Right ventricle myocardium superior (tissue), 1 donor: ENCODE measurements around the gene NEK4. TPM values are rescaled to one million over a fixed set of nuclear protein-coding genes. Genes with fewer than 3 reads are reported as not detected.

Source experiments
- ATAC-seq: fragments of 200-7000 bp; cut with Tn5 transposase; one replicate; pipeline ENCODE4 v1.9.1; 2020; ENCODE audit warnings: mild to moderate bottlenecking; ENCODE audit not compliant: poor library complexity
- DNase-seq: peaks from one replicate; pipeline ENCODE4 v3.0.0-alpha.2; 2020
- intact Hi-C: fragments of 100-400 bp; cut with DNase I; formaldehyde crosslinking; loops from one replicate; pipeline ENCODE4 v1.11.2; 2022
- total RNA-seq: library from RNA; stranded (reverse); fragmentation: NEBNext Ultra II Directional; extraction: Animal tissue kit (Norgen Biotek cat#: 25700); gene quantifications from one replicate; pipeline ENCODE4 v1.2.1, GENCODE V29; 2021
- donor health status: DM: no; HTN: yes; CAD: no; lungs with severe emphysema.

NEK4 gene
- total RNA-seq, 1 donor from 2014 or later, result 19.5 TPM

DNA sequence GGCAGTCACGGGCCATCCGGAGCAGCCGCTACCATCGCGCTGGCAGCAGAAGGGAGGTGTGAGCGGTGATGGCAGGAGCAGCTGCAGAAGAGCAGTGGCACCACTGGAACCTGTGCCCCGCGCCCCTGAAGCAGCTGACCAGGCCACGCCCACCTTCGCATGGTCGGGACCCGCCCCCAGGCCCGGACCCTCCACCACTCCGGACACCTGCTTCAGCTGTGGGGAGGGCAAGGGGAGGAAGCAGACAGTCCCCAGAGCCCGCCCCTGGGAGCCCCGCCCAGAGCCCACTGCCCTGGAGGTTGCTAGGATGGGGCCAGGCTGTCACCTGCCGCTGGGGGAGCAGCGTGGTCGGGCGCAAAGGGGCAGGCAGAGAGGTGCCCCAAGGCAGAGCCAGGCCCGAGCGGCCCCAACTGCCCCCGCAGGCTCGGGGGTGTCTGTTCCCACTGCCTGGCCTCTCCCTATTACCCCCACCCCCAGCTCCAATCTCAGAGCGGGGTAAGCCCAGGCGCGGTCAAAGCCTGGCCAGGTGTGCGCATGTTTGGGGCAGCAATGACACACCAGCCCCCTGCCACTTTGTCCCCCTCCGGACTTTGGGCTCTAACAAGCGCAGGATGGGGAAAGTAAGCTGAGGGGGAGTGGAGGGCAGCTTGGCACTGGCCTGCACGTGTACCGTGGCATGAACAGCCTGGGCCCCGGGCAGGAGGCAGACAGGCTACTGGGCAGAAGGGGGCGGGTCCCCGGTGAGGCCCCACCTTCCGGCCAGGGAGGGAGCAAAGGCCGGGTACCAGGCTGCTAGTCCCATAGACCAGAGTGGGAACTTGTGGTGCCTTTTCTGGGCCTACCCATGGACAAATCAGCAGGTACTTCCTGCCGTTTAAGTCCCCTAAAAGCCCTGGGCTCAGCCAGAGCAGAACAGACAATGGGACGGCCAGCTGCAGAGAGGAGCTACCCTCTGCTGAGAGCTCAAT lies 56.1 kb downstream of the NEK4 start:
- DNase-seq, result no peak
- ATAC-seq, result peak; percentile 51
- intact Hi-C loops, result no loop called here

DNA sequence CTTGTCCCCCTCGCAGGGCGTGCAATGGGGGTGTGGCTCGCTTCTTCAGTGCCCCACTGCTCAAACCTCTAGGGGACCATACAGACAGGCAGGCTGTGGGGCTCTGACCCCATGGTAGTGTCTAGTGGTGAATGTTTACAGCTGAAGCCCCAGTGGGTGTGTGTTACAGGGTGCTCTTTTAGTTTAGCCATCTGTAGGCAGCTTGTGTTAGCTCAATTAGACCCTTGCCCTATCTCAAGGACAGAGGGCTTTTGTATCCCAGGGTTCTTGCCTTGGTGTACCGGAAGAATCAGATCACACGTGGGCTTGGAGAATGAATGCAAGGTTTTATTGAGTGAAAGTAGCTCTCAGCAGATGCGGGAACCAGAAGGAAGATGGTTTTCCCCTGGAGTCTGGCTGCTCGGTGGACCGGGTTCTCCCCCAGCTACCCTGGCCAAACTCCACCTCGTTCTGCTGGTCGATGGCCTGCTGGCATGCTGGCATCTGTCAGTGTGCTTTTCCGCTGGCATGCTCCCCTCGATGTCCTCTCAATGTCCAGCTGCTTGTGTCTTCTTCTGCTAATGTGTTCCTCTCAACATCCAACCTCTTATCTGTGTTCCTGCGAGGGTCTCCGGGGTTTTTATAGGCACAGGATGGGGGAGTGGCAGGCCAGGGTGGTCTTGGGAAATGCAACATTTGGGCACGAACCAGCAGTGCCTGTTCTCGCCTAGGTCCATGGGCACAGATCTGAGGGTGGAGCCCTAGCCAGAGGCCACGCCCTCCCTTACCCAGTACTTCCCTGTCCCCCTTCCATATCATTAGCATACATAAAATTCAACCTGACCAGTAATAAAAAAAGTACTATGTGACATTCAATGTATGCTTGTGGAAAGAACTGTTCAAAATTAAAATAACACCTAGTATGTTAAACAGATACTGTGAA lies 58.2 kb downstream of the NEK4 start:
- no peak for DNase-seq
- intact Hi-C loops, result no loop called here
- ATAC-seq, result no peak

DNA sequence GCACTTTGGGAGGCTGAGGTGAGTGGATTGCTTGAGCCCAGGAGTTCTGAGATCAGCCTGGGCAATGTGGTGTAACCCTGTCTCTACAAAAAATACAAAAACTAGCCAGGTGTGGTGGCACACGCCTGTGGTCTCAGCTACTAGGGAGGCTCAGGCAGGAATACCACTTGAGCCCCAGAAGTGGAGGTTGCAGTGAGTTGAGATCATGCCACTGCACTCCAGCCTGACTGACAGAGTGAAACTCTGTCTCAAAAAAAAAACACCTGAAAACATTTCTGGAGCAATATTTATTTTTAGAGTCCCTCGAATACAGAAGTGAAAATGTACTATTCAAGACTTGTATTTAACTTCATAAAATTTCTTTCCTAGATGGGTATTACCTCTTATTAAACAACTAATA lies 60.2 kb downstream of the NEK4 start:
- no peak for DNase-seq
- intact Hi-C loops, result no loop called here
- no peak for ATAC-seq

DNA sequence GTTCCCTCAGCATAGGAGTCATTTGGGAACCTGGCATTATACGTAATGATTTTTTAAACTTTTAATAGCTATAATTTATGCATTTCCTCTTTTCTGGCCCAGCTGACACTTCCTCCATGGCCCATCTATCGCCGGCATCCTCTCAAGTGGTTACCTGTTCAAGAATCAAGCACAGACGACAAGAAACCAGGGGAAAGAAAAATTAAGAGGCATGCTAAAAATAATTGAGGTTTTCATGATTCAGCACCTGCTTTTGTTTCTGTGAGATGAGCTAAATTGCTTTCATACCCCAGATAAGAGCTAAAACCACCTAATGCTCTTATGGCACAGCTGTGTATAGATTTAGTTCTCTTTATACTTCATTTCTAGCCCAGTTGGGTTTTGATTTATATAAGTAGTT lies 63.2 kb downstream of the NEK4 start:
- DNase-seq, result no peak
- intact Hi-C loops, result no loop called here
- no peak for ATAC-seq

DNA sequence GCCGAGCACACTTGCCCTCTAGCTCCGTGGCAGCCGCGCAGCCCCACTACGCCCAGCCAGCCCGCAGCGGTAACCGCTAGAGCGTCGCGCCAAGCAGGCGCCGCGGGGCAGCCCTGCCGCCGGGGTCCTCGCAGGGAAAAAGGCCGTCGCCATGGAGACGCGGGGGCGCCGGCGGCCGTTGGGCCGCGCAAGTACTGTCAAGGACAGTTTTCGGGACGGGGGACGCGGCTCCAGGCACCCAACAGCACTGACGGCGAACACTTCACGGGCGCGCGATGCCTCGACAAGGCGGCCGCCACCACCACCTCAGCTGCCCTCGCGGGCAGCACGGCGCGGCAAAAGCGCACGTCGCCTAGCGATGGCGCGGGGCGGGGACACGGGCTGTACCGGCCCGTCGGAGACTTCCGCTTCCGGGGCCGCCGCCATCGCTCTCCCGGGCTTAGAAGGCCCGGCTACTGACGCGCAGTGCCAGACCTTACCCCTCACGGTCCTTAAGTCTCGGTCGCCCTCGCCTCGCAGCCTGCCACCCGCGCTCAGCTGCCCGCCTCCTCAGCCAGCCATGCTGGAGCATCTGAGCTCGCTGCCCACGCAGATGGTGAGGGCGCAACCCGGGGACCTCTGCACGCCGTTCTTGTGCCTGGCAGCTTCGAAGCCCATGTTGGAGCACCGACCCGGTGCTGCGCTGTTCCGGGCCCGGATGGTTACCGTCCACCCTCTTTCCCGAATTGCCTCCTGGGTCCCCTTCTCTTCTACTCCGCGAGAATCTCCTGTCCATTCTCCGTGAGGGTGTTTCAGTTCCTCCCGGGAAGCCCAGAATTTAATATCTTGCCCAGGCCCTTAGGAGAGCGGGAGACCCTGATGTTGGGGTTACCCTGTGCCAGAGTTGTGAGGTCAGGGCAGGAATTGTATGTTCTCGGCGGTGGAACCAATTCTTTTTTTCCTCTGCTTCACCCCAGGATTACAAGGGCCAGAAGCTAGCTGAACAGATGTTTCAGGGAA lies 64.8 kb downstream of the NEK4 start, which contains the start of the genes GLT8D1 and SPCS1:
GLT8D1 (minus strand) TSS at position 104 of the 999 bp plus-strand sequence. CDS start 5,331 bp downstream, outside the sequence.
SPCS1 (plus strand) TSS at position 419 of the 999 bp plus-strand sequence; CDS start at position 560, 141 bp downstream.
- ATAC-seq (peak; percentile 97), DNase-seq (peak; percentile 91)
- intact Hi-C loops, result no loop called here

DNA sequence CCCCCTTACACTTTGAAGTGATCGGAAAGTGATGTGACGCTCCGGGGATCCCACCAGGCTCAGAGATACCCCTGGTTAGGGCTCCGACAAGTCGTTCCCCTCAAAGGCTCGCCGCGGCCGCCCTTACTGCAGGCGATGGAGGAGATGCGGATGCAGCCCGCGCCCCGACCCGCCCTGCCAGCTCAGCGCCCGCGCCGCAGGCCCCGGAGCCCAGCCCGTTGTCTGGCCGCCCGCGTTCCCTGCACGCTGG lies 65.4 kb downstream of the NEK4 start:
- intact Hi-C loops, result no loop called here
- DNase-seq, result no peak
- ATAC-seq, result no peak

DNA sequence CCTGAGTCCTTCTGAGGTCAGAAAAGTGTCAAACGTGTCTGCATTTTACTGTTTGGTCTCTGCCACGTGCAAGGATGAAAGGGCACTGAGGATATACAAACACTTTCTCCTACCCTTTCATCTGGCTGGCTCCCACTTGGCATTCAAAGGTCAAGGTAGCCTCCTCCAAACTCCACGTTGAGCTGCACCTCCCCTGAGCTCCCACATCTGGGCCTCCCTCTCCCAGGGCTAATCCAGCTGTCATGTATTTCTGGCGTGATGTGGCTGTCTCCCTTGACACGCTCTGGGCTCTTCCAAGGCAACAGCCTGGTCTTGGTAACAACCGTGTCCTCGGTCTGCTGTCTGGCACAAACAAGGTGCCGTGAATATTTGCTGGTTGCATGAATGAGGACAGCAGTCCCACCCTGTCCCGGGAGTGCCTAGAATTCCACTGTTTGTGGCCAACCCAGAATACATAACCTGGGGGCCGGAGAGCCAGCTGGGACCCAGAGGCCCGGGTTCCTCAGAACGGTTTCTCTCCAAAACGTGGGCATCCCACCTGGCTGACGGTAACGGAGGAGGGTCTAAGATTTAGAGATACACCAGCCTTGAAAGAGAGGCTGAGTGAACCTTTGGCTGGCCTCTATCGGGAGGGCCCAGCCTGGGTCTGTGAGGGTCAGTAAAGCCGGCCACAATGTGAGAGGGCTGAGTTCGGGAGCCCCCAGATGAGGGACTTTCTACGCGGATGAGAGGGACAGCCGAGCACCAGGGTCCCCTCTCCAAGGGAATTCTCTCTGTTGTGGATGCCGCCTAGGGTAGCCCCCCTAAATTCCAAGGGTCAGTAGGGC lies 65.9 kb downstream of the NEK4 start:
- intact Hi-C loops, result no loop called here

DNA sequence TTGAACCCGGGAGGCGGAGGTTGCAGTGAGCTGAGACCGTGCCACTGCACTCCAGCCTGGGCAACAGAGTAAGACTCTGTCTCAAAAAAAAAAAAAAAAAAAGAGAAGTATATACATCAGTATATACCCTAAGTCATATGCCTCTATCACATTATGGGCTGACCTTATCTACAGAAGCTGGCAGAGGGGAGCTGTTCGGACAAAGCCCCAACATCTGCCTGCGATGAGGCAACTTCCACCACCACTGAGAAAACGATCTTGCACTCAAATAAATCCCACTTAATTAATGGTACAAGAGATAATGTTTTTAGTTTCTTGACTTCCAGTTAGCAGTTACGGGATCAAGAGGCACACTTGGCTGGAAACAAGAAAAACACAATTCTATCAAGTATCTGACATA lies 67.4 kb downstream of the NEK4 start:
- ATAC-seq, result no peak
- intact Hi-C loops, result no loop called here
- no peak for DNase-seq

More for the DNA sequence above, 65.9 kb downstream of the NEK4 start:
- ATAC-seq (peak; percentile 13), DNase-seq (no peak)

DNA sequence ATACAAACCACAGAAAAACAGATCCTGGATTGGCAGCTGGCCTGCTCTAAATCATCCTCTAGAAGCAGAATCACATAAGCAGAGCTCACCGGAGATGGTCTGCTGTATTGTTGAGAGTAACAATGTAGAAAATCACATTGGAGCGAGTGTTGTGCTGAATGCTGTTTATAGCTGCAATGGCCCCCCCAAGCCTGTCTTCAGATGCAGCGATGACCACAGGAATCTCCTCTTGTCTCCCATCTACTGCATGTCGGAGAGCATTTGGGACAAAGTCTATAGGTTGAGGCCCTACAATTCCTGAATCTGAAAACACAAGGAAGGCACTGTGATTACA lies 73.1 kb downstream of the NEK4 start:
- intact Hi-C loops, result no loop called here
- no peak for ATAC-seq
- DNase-seq, result no peak

DNA sequence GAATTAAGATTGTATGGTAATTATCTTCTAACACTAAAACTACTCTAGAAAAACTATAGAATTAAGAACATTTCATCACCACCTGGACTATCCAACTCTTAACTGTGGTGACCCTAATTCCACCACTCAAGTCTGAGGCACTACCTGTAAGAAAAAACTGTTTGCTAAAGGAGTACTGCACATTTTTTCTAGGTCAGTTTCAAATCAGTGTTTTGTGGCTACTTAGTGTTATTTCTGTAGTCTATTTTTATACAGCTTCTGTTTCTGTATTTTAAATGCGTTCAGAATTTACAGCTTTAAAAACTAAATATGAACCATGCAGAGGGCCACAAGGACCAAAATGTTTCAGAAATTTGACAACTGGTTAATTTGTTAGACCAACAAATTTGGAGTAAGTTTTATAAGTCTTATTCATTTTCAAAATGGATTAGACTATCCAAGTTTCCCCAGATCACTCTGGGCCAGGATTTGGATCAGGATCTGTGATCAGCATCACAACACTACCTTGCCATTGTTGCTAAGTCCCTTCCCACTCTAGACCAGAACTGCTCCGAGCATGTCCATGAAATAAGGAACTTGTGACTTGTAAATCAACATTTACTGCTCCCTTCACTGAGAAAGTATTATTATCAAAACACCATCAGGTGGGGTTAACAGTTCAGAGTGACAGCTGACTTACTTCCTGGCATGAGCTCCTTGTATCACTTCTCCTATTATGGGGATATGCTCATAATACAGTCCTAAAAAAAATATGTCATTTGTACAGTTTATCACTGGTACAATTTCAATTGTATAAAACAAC lies 73.7 kb downstream of the NEK4 start:
- no peak for DNase-seq
- no peak for ATAC-seq
- intact Hi-C loops, result no loop called here

DNA sequence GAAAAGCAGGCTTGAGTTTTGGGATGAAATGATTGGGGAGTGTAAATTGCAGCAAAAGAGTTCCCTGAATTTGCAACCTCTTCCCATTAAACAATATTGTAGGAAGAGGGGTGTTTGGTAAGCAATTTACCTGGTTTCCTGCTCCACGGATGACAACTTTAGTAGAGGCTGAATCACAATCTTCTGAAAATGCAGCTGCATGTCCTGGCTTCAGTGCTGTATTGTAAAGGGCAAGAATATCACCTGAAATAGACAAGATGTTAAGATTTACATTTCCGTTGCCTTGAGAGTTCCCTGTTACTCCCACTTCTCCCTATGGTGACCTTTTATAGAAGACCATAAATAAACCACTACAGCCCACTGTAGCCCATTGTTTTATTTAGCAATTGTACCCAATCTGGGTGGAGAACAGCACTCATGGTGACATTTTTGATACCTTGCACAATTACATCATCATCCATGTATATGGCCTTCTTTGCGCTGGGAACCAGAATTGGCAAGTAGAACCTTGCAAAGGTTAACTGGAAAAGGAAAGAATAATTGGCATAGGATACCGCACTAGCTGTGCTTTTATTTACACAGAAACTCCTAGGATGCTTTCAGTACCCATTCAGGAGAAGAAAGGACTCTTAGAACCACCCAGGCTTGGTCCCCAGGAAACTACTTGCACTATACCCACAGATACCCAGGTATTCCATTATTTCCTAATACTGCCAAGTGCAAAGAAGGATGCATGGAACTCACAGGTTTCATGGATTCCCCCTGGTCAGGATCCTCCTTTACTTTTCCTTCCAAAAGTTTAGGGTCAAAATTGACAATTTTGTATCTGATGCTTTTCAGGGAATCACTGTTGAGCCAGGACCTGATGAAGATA lies 74.7 kb downstream of the NEK4 start:
- intact Hi-C loops, result no loop called here
- ATAC-seq, result no peak
- no peak for DNase-seq

DNA sequence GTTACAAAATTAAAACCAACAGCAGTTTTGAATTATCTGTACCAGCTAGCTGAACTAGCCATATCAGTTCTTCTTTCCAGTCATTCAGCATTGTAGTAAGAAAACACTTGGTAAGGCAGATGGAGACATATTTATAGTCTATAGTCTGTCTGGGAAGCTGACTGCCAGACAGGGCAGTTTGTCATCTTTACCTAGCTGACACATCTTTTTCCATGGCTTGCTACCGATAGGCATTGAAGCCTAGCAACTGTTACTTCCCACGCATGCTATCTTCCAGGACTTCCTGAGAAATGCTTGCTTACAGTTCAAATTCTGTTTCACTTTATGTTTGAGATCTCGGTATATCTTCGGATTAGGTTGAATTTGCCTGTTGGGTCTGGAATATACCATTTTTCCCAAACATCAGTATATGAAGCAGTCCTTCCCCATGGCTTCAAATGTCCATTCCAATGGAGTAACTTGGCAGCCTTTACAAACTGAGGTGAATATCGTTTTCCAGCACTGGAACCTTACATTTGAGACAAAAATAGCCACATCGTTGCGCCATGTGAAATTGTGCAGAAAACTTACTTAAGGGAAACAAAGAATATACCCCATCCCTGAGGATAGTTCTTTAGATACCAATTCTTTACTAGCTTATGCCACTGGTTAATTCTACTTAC lies 76.1 kb downstream of the NEK4 start:
- no peak for DNase-seq
- no peak for ATAC-seq
- intact Hi-C loops, result no loop called here

DNA sequence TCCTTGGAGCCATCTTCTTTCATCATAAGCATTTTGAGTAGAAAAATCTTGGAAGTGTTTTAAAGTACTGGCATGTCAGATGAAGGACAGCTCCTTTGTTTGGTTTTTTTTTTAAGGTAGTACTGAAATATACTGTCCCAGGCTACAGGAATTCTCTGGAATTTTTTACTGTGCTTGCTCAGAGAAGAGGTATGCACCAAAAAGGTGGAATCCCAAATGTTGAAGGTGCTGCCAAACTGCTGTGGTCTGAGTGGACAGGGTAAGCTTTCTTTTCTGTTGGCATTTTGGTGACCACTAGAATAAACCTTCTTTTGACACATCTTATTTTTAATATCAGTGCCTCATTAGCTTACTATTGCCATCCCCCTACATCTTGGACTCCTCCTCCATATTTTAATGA lies 77.7 kb downstream of the NEK4 start:
- intact Hi-C loops, result no loop called here
- DNase-seq (no peak), ATAC-seq (no peak)

DNA sequence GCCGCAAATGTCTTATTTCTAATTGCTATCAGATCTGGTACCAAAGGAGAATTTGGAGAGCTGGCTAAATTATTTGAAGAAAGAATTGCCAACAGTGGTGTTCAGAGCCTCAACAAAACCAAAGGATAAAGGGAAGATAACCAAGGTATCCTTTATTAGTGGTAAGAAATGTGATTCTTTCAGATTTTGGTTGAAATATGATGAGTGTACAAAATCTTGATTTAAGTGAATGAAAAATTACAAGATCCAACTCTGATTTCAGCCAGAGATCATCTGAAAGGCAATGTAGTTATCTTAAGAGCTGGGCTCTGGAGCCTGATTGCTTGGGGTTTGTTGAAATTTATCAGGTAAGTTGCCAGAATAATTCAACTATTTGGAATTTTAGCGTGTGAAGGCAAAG lies 80.2 kb downstream of the NEK4 start:
- ATAC-seq (no peak), DNase-seq (no peak)
- intact Hi-C loops, result no loop called here

DNA sequence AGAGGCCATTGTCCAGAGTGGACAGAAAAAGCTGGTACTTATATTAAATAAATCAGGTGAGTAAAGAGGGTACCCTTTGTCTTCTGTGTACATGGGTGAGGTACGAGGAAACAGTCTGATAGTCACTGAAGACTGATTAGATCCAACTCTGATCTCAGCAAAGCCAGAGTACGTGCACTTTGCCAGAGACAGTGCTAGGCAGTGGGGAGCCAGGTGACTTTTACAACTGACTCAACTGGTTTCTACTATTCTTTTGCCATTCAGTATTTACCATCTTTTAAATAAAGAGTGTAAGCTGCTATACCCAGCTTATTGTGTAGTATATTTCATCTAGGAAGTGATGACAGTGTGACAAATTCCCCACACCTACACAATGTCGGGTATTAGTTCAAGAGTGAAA lies 81.6 kb downstream of the NEK4 start:
- no peak for ATAC-seq
- DNase-seq, result no peak
- intact Hi-C loops, result loop anchor here (10.0 kb wide), 1 partner anchor 224 kb away; no protein-coding TSS in a partner anchor
